HG03571 (cell line): Measurements from ENCODE around the gene CCDC186.
A peak's percentile ranks its signal among the peaks of the same experiment; 100 is the strongest.

Experiments used
- ATAC-seq: cut with Tn5 transposase; IDR thresholded peaks from one replicate; pipeline ENCODE4 v1.9.1; 2021; ENCODE audit not compliant: unreplicated experiment

Gene CCDC186

DNA sequence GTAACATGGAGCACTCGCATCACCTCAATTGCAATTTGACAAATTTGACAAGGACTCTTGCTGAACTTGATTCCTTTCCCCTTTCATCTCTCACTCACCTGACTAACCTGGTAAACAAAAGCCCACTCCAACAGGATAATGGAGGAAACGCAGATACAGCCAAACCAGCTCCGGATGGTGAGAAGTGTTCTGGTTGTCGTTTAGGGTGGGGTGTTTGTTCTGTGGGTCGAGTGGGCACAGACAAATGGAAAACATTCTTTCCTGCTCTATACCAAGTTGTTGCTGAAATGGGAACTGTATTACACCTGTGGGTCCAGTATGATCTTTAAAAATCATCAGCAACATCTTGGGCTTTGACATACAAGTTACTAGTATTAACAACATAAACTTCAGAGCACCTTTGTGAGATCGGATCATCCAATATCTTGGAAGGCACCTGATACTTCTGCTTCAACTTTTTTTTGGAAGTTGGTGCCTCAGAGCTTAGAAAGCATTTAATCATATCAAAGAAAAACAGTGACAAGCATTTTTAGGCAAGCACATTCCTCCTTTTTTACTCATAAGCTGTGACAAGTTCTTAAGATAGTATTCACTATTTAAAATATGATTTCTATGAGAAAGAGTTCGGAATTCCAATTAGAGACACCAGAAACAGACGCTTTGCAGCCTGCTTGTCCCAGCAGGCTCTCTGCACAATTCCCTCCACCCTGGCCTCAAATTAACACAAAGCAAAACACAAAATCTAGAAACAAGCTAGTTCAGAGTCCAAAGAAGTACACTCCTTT is 58.1 kb downstream of the CCDC186 start:
- ATAC-seq, result no peak

DNA sequence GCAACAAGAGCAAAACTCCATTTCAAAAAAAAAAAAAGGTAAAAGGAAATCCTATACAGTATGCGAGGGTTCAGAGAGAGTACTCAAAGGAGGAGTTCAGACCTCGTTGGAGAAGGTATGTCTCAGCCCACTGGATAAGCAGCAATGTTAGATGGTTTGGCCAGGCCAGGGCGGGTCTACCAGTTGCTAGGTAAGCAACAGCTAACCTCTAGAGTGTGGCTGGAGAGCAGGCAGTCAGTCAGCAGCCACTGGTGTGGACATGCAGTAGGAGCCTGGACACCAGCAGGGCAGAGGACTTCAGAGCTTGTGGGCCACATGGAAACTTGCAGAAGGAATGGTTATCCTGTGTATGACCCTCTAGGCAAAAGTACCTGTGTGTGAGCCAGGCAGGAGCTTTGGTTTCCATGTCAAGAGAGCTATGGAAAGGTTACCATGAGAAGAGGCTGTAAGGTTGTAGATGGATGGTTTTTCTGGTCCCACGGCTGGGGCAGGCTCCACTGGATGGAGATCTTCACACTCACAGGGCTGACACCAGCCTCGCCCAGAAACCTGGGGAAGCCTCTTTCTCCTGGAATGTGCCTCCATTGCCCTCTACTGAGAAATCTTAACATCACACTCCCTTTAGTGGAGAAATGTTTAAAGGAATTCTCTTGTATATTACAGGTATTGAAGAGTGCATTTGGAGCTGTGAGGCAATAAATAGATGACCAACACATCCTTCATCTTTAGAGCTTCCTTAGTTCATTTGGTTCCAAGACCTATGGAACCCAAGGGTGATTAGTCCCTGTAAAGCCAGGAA is 63.6 kb downstream of the CCDC186 start:
- no peak for ATAC-seq

DNA sequence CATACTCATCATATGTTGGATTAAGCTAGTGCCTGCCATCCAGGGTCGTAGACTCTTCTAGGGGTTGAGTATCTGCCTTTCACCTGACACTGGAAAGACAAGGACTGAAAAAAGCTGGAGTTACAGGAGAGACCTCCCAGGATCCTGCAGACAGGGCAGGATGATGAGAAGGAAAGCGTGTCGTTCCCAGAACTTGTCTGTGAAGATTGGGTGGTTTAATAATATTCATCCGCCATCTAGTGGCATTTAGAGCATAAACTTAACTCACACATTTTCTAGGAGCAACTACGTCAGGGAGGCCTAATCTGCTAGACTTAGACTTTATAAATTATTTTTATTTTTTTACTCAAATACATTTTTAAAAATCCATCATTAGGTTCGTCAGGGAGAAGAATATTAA is 70.7 kb downstream of the CCDC186 start:
- ATAC-seq, result no peak

- no peak for ATAC-seq
Measured at GRCh38 chr10:114102256-114102655, 71.7 kb downstream of the CCDC186 start.

DNA sequence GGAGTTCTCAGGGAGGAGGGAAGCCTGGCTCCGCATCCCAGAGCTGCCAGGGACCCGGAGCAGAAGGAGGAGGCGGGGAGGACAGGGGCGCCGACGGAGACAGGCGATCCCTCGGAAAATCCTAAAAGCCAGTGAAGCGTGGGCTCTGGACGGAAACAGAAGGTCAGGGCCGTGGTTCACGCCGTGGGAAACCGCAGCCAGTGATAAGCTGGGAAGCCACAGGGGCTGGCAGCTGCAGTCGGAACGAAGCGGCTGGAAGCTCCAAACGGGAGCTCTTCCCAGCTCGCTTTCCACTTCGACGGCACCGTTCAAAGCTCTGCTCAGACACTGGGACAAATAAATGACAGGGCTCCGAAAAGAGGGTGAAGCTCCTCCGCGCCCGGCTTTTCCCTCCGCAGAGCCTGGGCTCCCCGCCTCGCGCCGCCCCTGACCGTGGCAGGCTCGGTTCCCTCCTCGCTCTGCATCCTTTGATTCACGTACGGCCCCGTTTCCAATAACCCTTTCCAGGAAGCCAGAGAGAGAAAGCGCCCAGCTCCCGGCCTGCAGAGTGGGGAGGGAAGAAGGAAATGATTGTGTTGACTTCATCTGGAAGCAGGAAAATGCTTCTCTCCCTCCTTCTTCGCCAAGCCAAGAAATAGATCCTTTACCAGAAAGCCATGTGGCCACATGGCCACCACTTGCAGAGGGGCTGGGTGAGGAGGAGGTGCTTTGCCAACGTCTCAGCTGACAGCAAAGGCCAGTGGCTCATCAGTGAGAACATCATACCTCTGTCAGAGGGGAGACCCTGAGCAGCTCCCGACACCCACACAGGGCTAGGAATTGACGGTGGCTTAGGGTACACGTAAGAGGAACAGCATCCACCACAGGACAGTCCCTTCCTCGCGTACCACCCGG is 72.9 kb downstream of the CCDC186 start:
- no peak for ATAC-seq

DNA sequence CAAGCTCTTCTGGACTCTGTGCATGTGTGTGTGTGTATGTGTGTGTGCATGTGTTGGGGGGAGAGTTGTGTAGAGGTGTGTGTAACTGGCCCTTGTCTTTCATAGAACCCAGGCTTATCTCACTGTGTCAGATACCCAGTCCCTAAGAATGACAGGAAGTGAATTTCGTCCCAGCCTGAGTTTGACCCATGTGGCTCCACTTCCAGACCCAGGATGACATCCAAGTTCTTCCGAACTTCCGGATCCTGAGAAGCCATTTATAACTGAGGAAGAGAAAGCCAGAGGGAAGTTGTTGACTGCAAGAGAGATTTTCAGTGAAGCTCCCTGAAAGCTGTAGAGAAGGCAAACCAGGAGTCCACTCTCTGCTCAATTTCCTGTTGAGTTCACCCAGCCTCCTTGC is 77.1 kb downstream of the CCDC186 start:
- no peak for ATAC-seq

- no peak for ATAC-seq
Measured at GRCh38 chr10:114095559-114096337, 78.3 kb downstream of the CCDC186 start.

- no peak for ATAC-seq
Measured at GRCh38 chr10:114094795-114095194, 79.2 kb downstream of the CCDC186 start.

DNA sequence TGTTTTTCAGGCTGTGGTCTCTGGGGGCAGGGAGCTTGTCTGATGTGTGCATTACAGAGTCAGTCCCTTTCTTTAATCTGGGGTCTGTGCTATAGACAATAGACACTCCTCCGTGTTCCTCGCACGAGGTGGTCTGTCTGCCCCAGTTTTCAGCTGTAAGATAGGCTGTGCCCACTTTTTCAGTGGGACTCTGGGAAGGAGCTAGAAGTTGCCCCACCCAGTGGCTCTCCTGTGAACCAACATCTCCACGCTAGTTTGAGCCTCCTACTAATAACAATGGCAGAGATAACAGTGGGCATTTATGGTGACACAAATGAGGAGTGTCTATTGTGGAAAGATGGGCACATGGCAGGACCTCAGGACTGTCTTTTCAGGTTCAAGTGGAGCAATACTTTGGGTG is 86.3 kb downstream of the CCDC186 start:
- ATAC-seq, result no peak

DNA sequence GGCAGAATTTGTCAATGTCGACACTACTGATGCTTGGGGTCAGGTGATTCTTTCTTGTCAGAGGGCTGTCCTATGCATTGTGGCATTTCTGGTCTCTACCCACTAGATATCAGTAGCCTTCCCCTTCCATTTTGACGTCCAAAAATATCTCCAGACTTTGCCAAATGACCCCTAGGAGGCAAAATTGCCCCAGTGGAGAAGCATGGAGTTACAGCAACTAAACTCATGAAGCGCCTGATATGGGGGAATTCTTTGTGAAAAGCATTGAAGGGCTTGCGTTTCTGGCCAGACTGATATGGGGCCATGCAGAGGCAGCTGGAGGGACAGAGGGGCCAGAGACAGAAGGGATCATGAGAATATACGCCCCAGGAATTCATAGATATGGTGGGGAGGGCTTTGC is 86.7 kb downstream of the CCDC186 start:
- no peak for ATAC-seq

DNA sequence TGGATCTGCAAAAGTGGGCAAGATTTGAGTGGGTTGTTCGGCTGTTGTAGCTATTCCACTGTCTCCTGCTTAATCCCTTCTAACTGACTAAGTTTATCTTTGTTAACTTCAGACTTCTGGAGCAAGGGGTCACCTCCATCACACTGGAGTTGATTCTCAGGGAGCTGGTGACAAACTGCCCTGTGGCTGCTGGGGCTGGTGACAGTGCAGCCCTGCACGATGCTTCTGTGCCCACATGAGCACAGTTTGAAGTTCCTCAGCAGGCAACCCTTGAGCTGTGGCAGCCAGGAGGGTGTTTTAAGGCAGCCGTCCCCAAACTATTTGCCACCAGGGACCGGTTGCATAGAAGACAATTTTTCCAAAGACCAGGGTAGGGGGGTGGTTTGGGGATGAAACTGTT is 89.8 kb downstream of the CCDC186 start:
- no peak for ATAC-seq

DNA sequence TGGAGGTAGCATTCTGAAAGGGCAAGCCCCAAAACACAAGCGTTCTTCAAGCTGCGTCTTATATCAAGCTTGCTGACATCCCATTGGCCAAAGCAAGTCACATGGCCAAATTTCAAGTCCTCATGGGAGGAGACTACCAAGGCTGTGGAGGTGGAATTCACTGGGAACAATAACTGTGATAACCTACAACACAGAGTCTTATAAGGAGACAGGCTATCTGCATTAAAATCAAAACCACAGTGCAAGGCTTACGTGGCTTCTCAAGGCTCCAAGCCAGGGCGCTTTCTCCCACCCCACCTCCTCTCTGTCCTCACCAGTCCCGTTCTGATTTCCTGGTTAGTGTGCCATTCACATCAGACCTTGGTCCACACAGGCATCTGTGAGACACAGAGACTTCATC is 91.0 kb downstream of the CCDC186 start:
- no peak for ATAC-seq

- no peak for ATAC-seq
Measured at GRCh38 chr10:114081911-114082583, 92.0 kb downstream of the CCDC186 start.

DNA sequence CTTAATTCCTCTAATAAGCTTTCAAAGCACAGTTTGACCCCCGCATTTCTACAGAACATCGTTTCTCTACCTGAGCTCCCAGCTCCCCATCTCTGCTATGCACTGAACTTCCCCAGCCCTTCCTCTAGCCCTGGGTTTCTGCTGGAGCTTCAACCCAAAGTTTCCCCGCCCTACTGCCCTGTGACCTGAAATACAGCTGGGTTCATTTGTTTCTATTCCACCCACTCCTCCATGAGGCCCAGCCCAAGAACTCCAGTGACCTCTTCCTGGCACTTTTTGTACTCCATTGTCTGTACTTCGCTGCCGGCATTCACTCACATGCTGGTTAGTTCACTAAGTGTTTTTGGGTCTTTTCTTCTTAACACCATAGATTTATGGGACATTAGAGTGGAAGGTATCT is 94.6 kb downstream of the CCDC186 start:
- no peak for ATAC-seq

DNA sequence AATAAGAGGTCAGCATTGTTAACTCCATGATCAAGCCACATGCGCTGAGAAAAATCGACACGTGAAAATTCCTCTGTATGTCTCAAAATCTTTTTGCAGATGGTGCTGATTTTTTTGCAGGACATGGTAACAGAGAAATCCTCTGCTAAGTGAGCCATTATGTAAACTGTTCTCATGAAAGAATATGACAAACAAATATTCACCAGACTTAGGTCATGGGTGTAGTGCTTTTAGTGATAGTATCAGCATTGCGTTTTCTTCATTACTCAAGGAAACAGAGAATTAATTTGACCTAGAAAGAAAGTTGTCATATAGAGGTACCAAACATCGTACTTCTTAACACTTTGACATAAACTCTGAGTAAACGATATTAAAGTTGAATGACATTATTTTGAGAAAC is 95.7 kb downstream of the CCDC186 start:
- ATAC-seq, result no peak

DNA sequence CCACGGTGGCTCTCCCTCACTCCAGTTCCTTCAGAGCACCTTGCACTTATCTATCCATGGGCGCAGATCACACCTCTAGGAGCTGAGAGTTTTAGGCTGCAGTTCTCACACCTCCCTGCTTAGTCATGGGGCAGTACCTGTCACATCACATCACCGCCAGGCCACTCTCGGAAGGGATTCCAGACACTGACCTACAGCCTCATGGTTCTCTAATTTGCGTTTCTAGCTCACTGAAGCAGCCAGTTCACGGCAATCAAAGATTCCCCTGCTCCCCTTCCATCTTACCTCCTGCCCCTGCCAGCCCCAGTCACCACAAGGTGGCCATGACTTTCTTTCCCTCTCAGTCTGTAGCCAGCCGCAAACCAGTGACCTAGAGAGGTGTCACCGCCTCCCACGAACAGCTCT is 96.2 kb downstream of the CCDC186 start:
- no peak for ATAC-seq

DNA sequence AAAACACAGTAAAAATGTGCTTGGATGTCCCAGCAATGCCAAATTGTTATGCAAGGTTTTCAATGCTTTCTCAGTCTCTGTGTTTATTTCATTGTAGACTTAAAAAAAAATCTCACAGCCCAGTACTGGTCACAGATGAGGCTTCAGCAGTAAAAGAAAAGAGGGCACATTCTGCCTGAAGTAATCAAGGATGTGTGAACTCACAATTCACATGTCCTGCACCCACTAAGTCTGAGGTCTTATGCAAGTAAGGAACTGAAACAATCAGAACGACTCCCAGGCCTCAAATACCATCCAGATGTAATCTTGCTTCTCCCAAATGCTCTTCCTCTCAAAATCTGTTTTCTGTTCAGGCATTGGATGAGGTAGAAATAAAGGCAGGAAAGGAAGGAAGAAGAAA is 96.7 kb downstream of the CCDC186 start:
- no peak for ATAC-seq

DNA sequence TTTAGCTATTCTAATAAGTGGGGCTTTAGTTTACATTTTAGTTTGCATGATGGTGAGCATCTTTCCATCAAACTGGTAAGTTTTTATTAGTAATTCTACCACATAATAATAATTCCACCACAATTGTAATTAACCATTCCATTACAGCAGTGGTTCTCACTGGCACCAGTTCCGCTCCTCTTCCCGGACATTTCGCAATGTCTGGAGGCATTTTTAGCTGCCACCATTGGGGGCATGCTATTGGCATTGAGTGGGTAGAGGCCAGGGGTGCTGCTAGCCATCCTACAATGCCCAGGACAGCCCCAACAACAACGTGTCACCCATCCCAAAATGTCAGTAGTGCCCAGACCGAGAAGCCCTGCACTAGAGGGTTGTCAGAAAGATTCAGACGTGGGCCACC is 98.9 kb downstream of the CCDC186 start:
- ATAC-seq, result no peak

DNA sequence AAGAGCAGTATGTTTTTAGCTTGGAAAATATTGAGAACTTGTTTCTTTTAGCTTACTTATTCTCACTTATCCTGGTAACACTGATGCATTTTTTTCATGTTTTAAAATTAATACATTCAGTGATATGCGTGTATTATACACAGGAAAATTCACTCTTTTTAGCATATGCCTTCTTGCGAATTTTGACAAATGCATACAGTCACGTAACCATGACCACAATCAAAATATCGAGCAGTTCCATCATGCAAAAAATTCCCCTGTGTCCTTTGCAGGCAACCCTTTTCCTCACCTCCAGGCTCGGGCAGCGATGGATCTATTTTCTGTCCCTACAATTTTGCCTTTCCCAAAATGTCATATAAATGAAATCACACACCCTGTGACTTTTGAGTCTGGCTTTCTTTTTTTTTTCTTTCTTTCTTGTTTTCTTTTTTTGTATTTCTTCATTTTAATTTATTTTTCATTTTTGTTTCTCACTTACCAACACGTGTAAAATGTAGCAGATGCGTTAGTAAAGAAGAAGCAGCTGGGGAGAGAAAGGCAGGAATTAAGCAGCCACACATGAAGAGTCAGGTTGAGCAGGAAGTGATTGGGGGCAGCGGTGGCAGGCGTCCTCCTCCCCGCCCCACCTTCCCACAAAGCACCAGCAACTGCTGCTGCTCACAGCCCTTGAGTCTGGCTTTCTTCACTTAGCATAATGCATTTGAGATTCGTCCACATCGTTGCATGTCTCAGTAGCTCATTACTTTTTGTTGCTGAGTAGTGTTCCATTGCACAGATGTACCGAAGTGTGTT is 100.4 kb downstream of the CCDC186 start:
- ATAC-seq, result peak; percentile 56
